Posterior vena cava (tissue), 2 donors: Measurements from ENCODE around the gene DMRTC2. TPM values are rescaled to one million over a fixed set of nuclear protein-coding genes. Genes with fewer than 3 reads are reported as not detected.

ENCODE experiments used
- DNase-seq: peaks from one replicate; pipeline ENCODE4 v3.0.0-alpha.2; 2020; ENCODE audit warnings: low spot score
- intact Hi-C, 2 donors: fragments of 100-400 bp; cut with DNase I; formaldehyde crosslinking; loops; one replicate each; pipeline versions ENCODE4 v1.14.1 to v1.14.2; 2022 to 2023
- long read RNA-seq, 2 donors: library from polyadenylated mRNA; unstranded; transcript quantifications; one replicate each; pipeline ENCODE4 v2.0.0, GENCODE V29; 2020 to 2021
- total RNA-seq, 2 donors: library from RNA; stranded (reverse); fragmentation: NEBNext Ultra II Directional; extraction: Animal tissue kit (Norgen Biotek cat#: 25700); gene quantifications; one replicate each; pipeline ENCODE4 v1.2.1, GENCODE V29; 2021
- donor health status: DM: yes; HTN: yes; CAD: no.
- donor health status: DM: yes; HTN: yes; CAD: no.

The DMRTC2 gene
- total RNA-seq = not detected
- long read RNA-seq, donor 1 = 0 reads
- long read RNA-seq, donor 2 = 0 reads

- DNase-seq = no peak
- intact Hi-C loops = no loop called here
Measured at GRCh38 chr19:41845001-41845050, at the start of gene DMRTC2. TSS of gene DMRTC2 (plus strand) at chr19:41845042. CDS start at chr19:41847429, 2,387 bp downstream.

- no peak for DNase-seq
- intact Hi-C loops = no loop called here
Measured at GRCh38 chr19:41796362-41796761, 48.5 kb upstream of the DMRTC2 start, which contains the start of gene CEACAM3. TSS of gene CEACAM3 (plus strand) at chr19:41796587. CDS start at chr19:41796678, 91 bp downstream.

- intact Hi-C loops = no loop called here
- DNase-seq = no peak
Measured at GRCh38 chr19:41796901-41797300, 47.9 kb upstream of the DMRTC2 start.

- intact Hi-C loops = no loop called here
- no peak for DNase-seq
Measured at GRCh38 chr19:41799444-41800000, 45.3 kb upstream of the DMRTC2 start.

GRCh38 chr19:41801031-41801430 is 43.8 kb upstream of the DMRTC2 start:
- intact Hi-C loops = no loop called here
- DNase-seq = no peak

GRCh38 chr19:41801792-41802211 is 43.0 kb upstream of the DMRTC2 start:
- intact Hi-C loops = no loop called here
- DNase-seq = no peak

GRCh38 chr19:41802770-41803169 is 42.1 kb upstream of the DMRTC2 start:
- intact Hi-C loops = no loop called here
- no peak for DNase-seq

GRCh38 chr19:41804336-41804735 is 40.5 kb upstream of the DMRTC2 start:
- no peak for DNase-seq
- intact Hi-C loops = no loop called here

- DNase-seq = no peak
- intact Hi-C loops = no loop called here
Measured at GRCh38 chr19:41807176-41807575, 37.7 kb upstream of the DMRTC2 start.

- no peak for DNase-seq
- intact Hi-C loops = no loop called here
Measured at GRCh38 chr19:41808663-41809566, 35.9 kb upstream of the DMRTC2 start.

- intact Hi-C loops = no loop called here
- no peak for DNase-seq
Measured at GRCh38 chr19:41810301-41810700, 34.5 kb upstream of the DMRTC2 start.

- intact Hi-C loops = no loop called here
- DNase-seq = no peak
Measured at GRCh38 chr19:41811036-41811435, 33.8 kb upstream of the DMRTC2 start.

- no peak for DNase-seq
- intact Hi-C loops = no loop called here
Measured at GRCh38 chr19:41811981-41812380, 32.9 kb upstream of the DMRTC2 start.

- no peak for DNase-seq
- intact Hi-C loops = no loop called here
Measured at GRCh38 chr19:41813911-41814310, 30.9 kb upstream of the DMRTC2 start.

GRCh38 chr19:41815301-41815700 is 29.5 kb upstream of the DMRTC2 start:
- no peak for DNase-seq
- intact Hi-C loops = no loop called here

GRCh38 chr19:41816761-41817160 is 28.1 kb upstream of the DMRTC2 start:
- intact Hi-C loops = no loop called here
- DNase-seq = no peak

GRCh38 chr19:41821003-41821735 is 23.7 kb upstream of the DMRTC2 start:
- no peak for DNase-seq
- intact Hi-C loops = no loop called here

GRCh38 chr19:41837981-41838708 is 6.7 kb upstream of the DMRTC2 start:
- intact Hi-C loops = no loop called here
- no peak for DNase-seq

- intact Hi-C loops = no loop called here
Measured at GRCh38 chr19:41839211-41839610, 5.6 kb upstream of the DMRTC2 start.

GRCh38 chr19:41843371-41843770 is 1.5 kb upstream of the DMRTC2 start:
- no peak for DNase-seq
- intact Hi-C loops = no loop called here

More at GRCh38 chr19:41839211-41839610, 5.6 kb upstream of the DMRTC2 start:
- no peak for DNase-seq
